ENCODE results near the gene INAFM2. TPM values are rescaled to one million over a fixed set of nuclear protein-coding genes. Genes with fewer than 3 reads are reported as not detected.

Gene INAFM2
- total and polyA plus RNA-seq, 2 donors (not counting 1 experiment from before 2014, with no cell fraction given): 8.9 to 11.0 TPM

DNA sequence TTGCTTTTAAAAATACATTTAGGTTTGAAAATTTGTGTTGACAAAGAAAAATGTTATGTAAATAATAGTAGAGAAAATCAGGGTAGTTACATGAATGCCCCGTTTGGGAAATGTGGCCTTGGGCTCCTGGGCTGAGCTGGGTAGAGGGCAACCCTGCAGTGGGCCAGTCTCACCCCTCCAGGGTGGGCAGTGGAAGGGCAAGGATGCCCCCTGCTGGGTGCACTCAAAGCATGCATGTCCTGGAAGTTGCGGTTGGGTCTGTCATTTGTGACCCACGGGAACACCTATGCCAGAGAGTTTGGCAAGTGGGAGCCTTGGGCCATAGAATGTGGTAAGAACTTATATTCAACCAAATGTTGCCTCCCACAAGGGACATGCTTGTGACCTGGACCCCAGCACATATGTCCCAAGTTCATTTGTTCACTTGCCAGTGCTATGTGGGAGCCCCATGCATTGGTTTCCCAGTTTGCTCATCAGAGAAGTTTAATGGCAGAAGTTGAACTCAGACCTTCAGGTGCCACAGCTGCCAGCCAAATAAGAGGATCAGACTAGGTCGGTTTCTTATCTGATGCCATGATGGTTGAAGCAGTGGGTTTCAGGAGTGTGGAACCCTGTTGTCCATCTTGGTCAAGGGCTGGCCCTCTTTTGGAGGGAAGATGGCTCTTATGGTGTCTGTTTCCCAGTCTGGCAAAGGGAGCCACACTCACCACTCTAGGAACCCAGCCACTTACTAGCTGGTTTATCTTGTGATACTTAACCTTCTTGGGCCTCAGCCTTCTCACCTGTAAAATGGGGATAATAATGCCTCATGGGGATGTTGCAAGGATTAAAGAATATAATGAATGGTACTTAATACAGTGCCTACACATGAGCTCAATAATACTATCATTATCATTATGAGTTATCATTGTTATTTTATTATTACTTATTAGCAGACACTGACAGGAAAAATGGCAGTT, 13.2 kb upstream of the INAFM2 start:
- no peaks in the 10 kb centered on the region for H3K79me2 ChIP-seq (ENCODE audit: control insufficient read depth, insufficient read depth, low read length)
- H3K4me3 ChIP-seq (replicated peaks in 1 of 4; ENCODE audit: control extremely low read depth in 1 of 4, insufficient read depth in 1 of 4, low read depth in 3 of 4, low read length in 4 of 4): no peak overlapping the region
- no peak overlapping the region for H3K9ac ChIP-seq (ENCODE audit: insufficient read depth, low read length)
- H3K27me3 ChIP-seq (ENCODE audit: control insufficient read depth, insufficient read depth, low read length): peaks cover 29% of the 10 kb centered on the region
- TF ChIP-seq EZH2 (IDR thresholded peaks at IDR 0.05; ENCODE audit: low read length, missing control alignments): no peak
- peak; percentile 58 to 83 for TF ChIP-seq CTCF (conservative IDR thresholded peaks at IDR 0.05 in 1 of 2, IDR thresholded peaks at IDR 0.05 in 1 of 2; ENCODE audit: low read depth in 1 of 2, low read length in 2 of 2)
- no peaks in the 10 kb centered on the region for H4K20me1 ChIP-seq (ENCODE audit: control insufficient read depth, extremely low read depth, insufficient read depth, low read length)
- no peaks in the 10 kb centered on the region for H3K36me3 ChIP-seq (ENCODE audit: control insufficient read depth, insufficient read depth, low read length)
- no peaks in the 10 kb centered on the region for H3K9me3 ChIP-seq (ENCODE audit: control insufficient read depth, insufficient read depth, low read depth, low read length)
- no peak overlapping the region for H3K27ac ChIP-seq (ENCODE audit: insufficient read depth, low read length)
- H3K4me1 ChIP-seq (ENCODE audit: control insufficient read depth, extremely low read depth, insufficient read depth, low read length): peaks cover 2% of the 10 kb centered on the region
- H2AFZ ChIP-seq (ENCODE audit: low read length): no peak overlapping the region
- no peak overlapping the region for H3K4me2 ChIP-seq (ENCODE audit: extremely low read depth, insufficient read depth, low read length)
- peak in 1 of 2 donors; percentile 42 for DNase-seq (ENCODE audit: low read depth in 2 of 2)

GRCh38 chr15:40310993-40311392, 12.5 kb upstream of the INAFM2 start:
- H3K27ac ChIP-seq (ENCODE audit: insufficient read depth, low read length): no peak overlapping the region
- peaks cover 24% of the 10 kb centered on the region for H3K27me3 ChIP-seq (ENCODE audit: control insufficient read depth, insufficient read depth, low read length)
- no peak overlapping the region for H3K4me2 ChIP-seq (ENCODE audit: extremely low read depth, insufficient read depth, low read length)
- TF ChIP-seq EZH2 (IDR thresholded peaks at IDR 0.05; ENCODE audit: low read length, missing control alignments): no peak
- TF ChIP-seq CTCF (conservative IDR thresholded peaks at IDR 0.05 in 1 of 2, IDR thresholded peaks at IDR 0.05 in 1 of 2; ENCODE audit: low read depth in 1 of 2, low read length in 2 of 2): no peak
- DNase-seq (ENCODE audit: low read depth in 2 of 2): no peak
- H3K9ac ChIP-seq (ENCODE audit: insufficient read depth, low read length): no peak overlapping the region
- H3K9me3 ChIP-seq (ENCODE audit: control insufficient read depth, insufficient read depth, low read depth, low read length): no peaks in the 10 kb centered on the region
- H3K36me3 ChIP-seq (ENCODE audit: control insufficient read depth, insufficient read depth, low read length): no peaks in the 10 kb centered on the region
- H3K79me2 ChIP-seq (ENCODE audit: control insufficient read depth, insufficient read depth, low read length): no peaks in the 10 kb centered on the region
- peaks cover 2% of the 10 kb centered on the region for H3K4me1 ChIP-seq (ENCODE audit: control insufficient read depth, extremely low read depth, insufficient read depth, low read length)
- no peak overlapping the region for H2AFZ ChIP-seq (ENCODE audit: low read length)
- H4K20me1 ChIP-seq (ENCODE audit: control insufficient read depth, extremely low read depth, insufficient read depth, low read length): no peaks in the 10 kb centered on the region
- H3K4me3 ChIP-seq (replicated peaks in 1 of 4; ENCODE audit: control extremely low read depth in 1 of 4, insufficient read depth in 1 of 4, low read depth in 3 of 4, low read length in 4 of 4): no peak overlapping the region

GRCh38 chr15:40312370-40313158, 10.9 kb upstream of the INAFM2 start:
- Histone ChIP-seq H3K9me3 (ENCODE audit: control insufficient read depth, insufficient read depth, low read depth, low read length) (no peaks in the 10 kb centered on the region), H3K36me3 (ENCODE audit: control insufficient read depth, insufficient read depth, low read length) (no peaks in the 10 kb centered on the region), H3K4me3 (replicated peaks in 1 of 4; ENCODE audit: control extremely low read depth in 1 of 4, insufficient read depth in 1 of 4, low read depth in 3 of 4, low read length in 4 of 4) (no peak overlapping the region), H3K4me1 (ENCODE audit: control insufficient read depth, extremely low read depth, insufficient read depth, low read length) (peaks cover 2% of the 10 kb centered on the region), H4K20me1 (ENCODE audit: control insufficient read depth, extremely low read depth, insufficient read depth, low read length) (no peaks in the 10 kb centered on the region), H3K79me2 (ENCODE audit: control insufficient read depth, insufficient read depth, low read length) (no peaks in the 10 kb centered on the region), H3K9ac (ENCODE audit: insufficient read depth, low read length) (no peak overlapping the region), H3K27me3 (ENCODE audit: control insufficient read depth, insufficient read depth, low read length) (peaks cover 20% of the 10 kb centered on the region), H2AFZ (ENCODE audit: low read length) (no peak overlapping the region), H3K4me2 (ENCODE audit: extremely low read depth, insufficient read depth, low read length) (no peak overlapping the region), H3K27ac (ENCODE audit: insufficient read depth, low read length) (no peak overlapping the region)
- no peak for DNase-seq (ENCODE audit: low read depth in 2 of 2)
- no peak for TF ChIP-seq CTCF (conservative IDR thresholded peaks at IDR 0.05 in 1 of 2, IDR thresholded peaks at IDR 0.05 in 1 of 2; ENCODE audit: low read depth in 1 of 2, low read length in 2 of 2)
